B cell (primary cell): Measurements from ENCODE around the gene TBCEL. TPM values are rescaled to one million over a fixed set of nuclear protein-coding genes. Genes with fewer than 3 reads are reported as not detected.

Experiments used
- ATAC-seq: fragments of 200-7000 bp; cut with Tn5 transposase; one replicate; pipeline ENCODE4 v1.10.0; 2021; ENCODE audit warnings: low read depth, mild to moderate bottlenecking, moderate number of reproducible peaks, moderate library complexity
- CTCF ChIA-PET: fragments of 350-600 bp; sonication (Branson Sonifier 250); formaldehyde crosslinking; loops from one replicate; lab custom pipeline; 2021; ENCODE audit warnings: antibody characterized with exemption, inconsistent platforms; lab: Charles Lee
- POLR2A ChIA-PET: fragments of 350-600 bp; sonication (Branson Sonifier 250); formaldehyde crosslinking; loops from one replicate; lab custom pipeline; 2021; ENCODE audit warnings: antibody characterized with exemption; lab: Charles Lee
- DNase-seq: peaks from one replicate; pipeline ENCODE4 v3.0.0; 2013
- H2AFZ ChIP-seq: 2 replicates; pipeline ENCODE4 v1.6.1; 2012; ENCODE audit warnings: mild to moderate bottlenecking, low read depth, low read length; ENCODE audit not compliant: insufficient read depth, poor library complexity, severe bottlenecking
- H3K27ac ChIP-seq, 2 donors: 1 replicate in 1 of 2; 2 replicates in 1 of 2; pipeline ENCODE4 v1.5.1; 2012 to 2013; ENCODE audit warnings: low read length in 2 of 2, mild to moderate bottlenecking in 2 of 2, moderate library complexity in 1 of 2
- H3K27me3 ChIP-seq, 4 experiments: fragments of 200-600 bp in 1 of 4; sonication (generic) in 1 of 4; replicated peaks in 1 of 4; 1 replicate in 2 of 4; 2 replicates in 2 of 4; pipeline versions ENCODE4 v1.6.1 to v1.7.0; 2013 to 2016; ENCODE audit warnings: low read length in 3 of 4, mild to moderate bottlenecking in 2 of 4, mixed read lengths in 1 of 4, moderate library complexity in 1 of 4; ENCODE audit not compliant: insufficient read depth in 4 of 4, control insufficient read depth in 3 of 4; ENCODE audit errors: control extremely low read depth in 1 of 4
- H3K36me3 ChIP-seq, 2 experiments: replicated peaks in 1 of 2; 1 replicate in 1 of 2; 2 replicates in 1 of 2; pipeline versions ENCODE4 v1.6.1 to v1.7.1; 2013; ENCODE audit warnings: low read length in 1 of 2; ENCODE audit not compliant: insufficient read depth in 2 of 2, control insufficient read depth in 1 of 2; ENCODE audit errors: control extremely low read depth in 1 of 2, extremely low read depth in 1 of 2
- H3K4me1 ChIP-seq, 2 donors: fragments of 200-600 bp in 1 of 2; sonication (generic) in 1 of 2; 1 replicate in 1 of 2; 2 replicates in 1 of 2; pipeline versions ENCODE4 v1.5.1 to v1.6.1; 2013 to 2017; ENCODE audit warnings: low read length in 2 of 2; ENCODE audit not compliant: control insufficient read depth in 2 of 2, insufficient read depth in 2 of 2
- H3K4me2 ChIP-seq: replicated peaks from 2 replicates; pipeline ENCODE3; 2012; ENCODE audit warnings: mild to moderate bottlenecking, low read depth, low read length; ENCODE audit not compliant: poor library complexity, severe bottlenecking
- H3K4me3 ChIP-seq, 5 experiments: fragments of 200-600 bp in 1 of 5; sonication (generic) in 1 of 5; 1 replicate in 3 of 5; 2 replicates in 2 of 5; pipeline versions ENCODE4 v1.5.1 to v1.7.0; 2011 to 2016; ENCODE audit warnings: low read length in 4 of 5, mild to moderate bottlenecking in 4 of 5, low read depth in 2 of 5, control low read depth in 1 of 5, moderate library complexity in 1 of 5; ENCODE audit not compliant: insufficient read depth in 1 of 5; ENCODE audit errors: control extremely low read depth in 1 of 5, extremely low read depth in 1 of 5
- H3K79me2 ChIP-seq: fragments of 200-600 bp; sonication (generic); one replicate; pipeline ENCODE4 v1.6.0; 2016; ENCODE audit warnings: low read length; ENCODE audit not compliant: control insufficient read depth, insufficient read depth
- H3K9ac ChIP-seq: fragments of 200-600 bp; sonication (generic); 2 replicates; pipeline ENCODE4 v1.6.1; 2017; ENCODE audit warnings: mild to moderate bottlenecking, low read length, moderate library complexity
- H3K9me3 ChIP-seq, 3 donors: one replicate each; pipeline versions ENCODE4 v1.6.1 to v1.7.1; 2013; ENCODE audit warnings: low read length in 2 of 3; ENCODE audit not compliant: control insufficient read depth in 2 of 3, insufficient read depth in 1 of 3; ENCODE audit errors: control extremely low read depth in 1 of 3
- H4K20me1 ChIP-seq: 2 replicates; pipeline ENCODE4 v1.6.0; 2012; ENCODE audit warnings: mild to moderate bottlenecking, low read length; ENCODE audit not compliant: insufficient read depth, control insufficient read depth, poor library complexity, severe bottlenecking
- H3K27ac Mint-ChIP-seq: one replicate; pipeline ENCODE4 v1.8.0; 2021; ENCODE audit warnings: mixed read lengths
- H3K27me3 Mint-ChIP-seq: one replicate; pipeline ENCODE4 v1.8.0; 2021; ENCODE audit warnings: mixed read lengths
- H3K4me1 Mint-ChIP-seq: one replicate; pipeline ENCODE4 v1.8.0; 2021; ENCODE audit warnings: mixed read lengths
- H3K4me3 Mint-ChIP-seq: one replicate; pipeline ENCODE4 v1.8.0; 2021; ENCODE audit warnings: mixed read lengths
- H3K9me3 Mint-ChIP-seq: one replicate; pipeline ENCODE4 v1.8.0; 2022; ENCODE audit warnings: mixed read lengths; ENCODE audit not compliant: insufficient read depth
- EZH2 ChIP-seq: IDR thresholded peaks from 2 replicates; pipeline ENCODE4 v1.6.1; 2012; ENCODE audit warnings: borderline replicate concordance, low read depth, mild to moderate bottlenecking, moderate library complexity, low read length; ENCODE audit not compliant: insufficient read depth, poor library complexity, severe bottlenecking
- WGBS: methylation state at CpG from one replicate; pipeline ENCODE4 v1.1.5; 2013; ENCODE audit warnings: missing lambda C conversion rate; ENCODE audit not compliant: insufficient coverage; 5-methylcytosine and 5-hydroxymethylcytosine counted together
- intact Hi-C: fragments of 100-400 bp; cut with micrococcal nuclease; formaldehyde crosslinking; loops from one replicate; pipeline ENCODE4 v1.10.0; 2022
- polyA plus RNA-seq: library from polyadenylated mRNA; depleted of rRNA; stranded (reverse); fragments of >200 nt; gene quantifications from 2 replicates; pipeline ENCODE4 v1.2.3, GENCODE V29; 2012
- total RNA-seq, 2 donors: library from RNA; stranded (reverse); fragments of 120-200 nt in 1 of 2; gene quantifications; 1 replicate in 1 of 2; 2 replicates in 1 of 2; pipeline versions ENCODE4 v1.2.3 to v1.2.4, GENCODE V29; 2013 to 2022
- TF ChIP-seq, protein P1 (sequence below): fragments of 200-600 bp; IDR thresholded peaks from one replicate; pipeline ENCODE4 v1.8.0; 2022; ENCODE audit warnings: antibody characterized with exemption, mild to moderate bottlenecking

The TBCEL gene
- total and polyA plus RNA-seq, 2 donors (not counting 1 experiment from before 2014, with no cell fraction given), result 3.5 to 22.8 TPM

- Histone ChIP-seq H3K4me1 (no peaks in the 10 kb centered on the region), H3K27ac (no peak overlapping the region), H3K79me2 (no peaks in the 10 kb centered on the region), H3K4me3 (no peak overlapping the region), H4K20me1 (no peaks in the 10 kb centered on the region), H2AFZ (no peak overlapping the region), H3K27me3 (peaks cover 0 to 5% (median 3%) of the 10 kb centered on the region in 4 experiments), H3K4me2 (no peak overlapping the region), H3K9me3 (no peaks in the 10 kb centered on the region), H3K36me3 (no peaks in the 10 kb centered on the region), H3K9ac (no peak overlapping the region)
- DNase-seq (no peak), ATAC-seq (no peak)
- Mint-ChIP-seq H3K4me1 (no peaks in the 10 kb centered on the region), H3K4me3 (no peak overlapping the region), H3K27me3 (peaks cover 14% of the 10 kb centered on the region), H3K9me3 (no peaks in the 10 kb centered on the region), H3K27ac (no peak overlapping the region)
- no peak for TF ChIP-seq EZH2
- TF ChIP-seq, protein P1, sequence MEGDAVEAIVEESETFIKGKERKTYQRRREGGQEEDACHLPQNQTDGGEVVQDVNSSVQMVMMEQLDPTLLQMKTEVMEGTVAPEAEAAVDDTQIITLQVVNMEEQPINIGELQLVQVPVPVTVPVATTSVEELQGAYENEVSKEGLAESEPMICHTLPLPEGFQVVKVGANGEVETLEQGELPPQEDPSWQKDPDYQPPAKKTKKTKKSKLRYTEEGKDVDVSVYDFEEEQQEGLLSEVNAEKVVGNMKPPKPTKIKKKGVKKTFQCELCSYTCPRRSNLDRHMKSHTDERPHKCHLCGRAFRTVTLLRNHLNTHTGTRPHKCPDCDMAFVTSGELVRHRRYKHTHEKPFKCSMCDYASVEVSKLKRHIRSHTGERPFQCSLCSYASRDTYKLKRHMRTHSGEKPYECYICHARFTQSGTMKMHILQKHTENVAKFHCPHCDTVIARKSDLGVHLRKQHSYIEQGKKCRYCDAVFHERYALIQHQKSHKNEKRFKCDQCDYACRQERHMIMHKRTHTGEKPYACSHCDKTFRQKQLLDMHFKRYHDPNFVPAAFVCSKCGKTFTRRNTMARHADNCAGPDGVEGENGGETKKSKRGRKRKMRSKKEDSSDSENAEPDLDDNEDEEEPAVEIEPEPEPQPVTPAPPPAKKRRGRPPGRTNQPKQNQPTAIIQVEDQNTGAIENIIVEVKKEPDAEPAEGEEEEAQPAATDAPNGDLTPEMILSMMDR, result no peak
- 93% methylated on average over 3 of the region's 5 CpGs for WGBS
- ChIA-PET POLR2A (no interaction called here), CTCF (no interaction called here)
- intact Hi-C loops, result no loop called here
These were observed 82.9 kb downstream of the TBCEL start for GRCh38 chr11:121106812-121107211.

DNA sequence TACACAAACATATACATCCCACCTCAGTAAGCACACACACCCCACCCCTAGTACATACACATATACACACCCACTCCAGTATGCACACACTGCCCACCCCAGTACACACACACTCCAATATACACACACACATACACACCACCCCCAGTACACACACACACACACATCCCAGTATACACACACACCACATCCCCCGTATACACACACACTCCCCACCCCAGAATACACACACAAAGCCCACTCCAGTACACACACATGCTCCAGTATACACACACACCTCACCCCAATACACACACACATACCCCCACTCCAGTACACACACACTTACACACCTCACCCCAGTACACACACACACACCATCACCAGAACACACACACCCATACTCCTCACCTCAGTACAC lies 84.5 kb downstream of the TBCEL start:
- no peak for DNase-seq
- Histone ChIP-seq H3K4me3 (no peak overlapping the region), H3K36me3 (no peaks in the 10 kb centered on the region), H3K27me3 (peaks cover 0 to 14% (median 3%) of the 10 kb centered on the region in 4 experiments), H4K20me1 (no peaks in the 10 kb centered on the region), H3K4me1 (no peaks in the 10 kb centered on the region), H3K9ac (no peak overlapping the region), H3K4me2 (no peak overlapping the region), H2AFZ (no peak overlapping the region), H3K27ac (no peak overlapping the region), H3K79me2 (no peaks in the 10 kb centered on the region), H3K9me3 (no peaks in the 10 kb centered on the region)
- Mint-ChIP-seq H3K9me3 (no peaks in the 10 kb centered on the region), H3K4me3 (no peak overlapping the region), H3K27ac (no peak overlapping the region), H3K27me3 (peaks cover 24% of the 10 kb centered on the region), H3K4me1 (no peaks in the 10 kb centered on the region)
- TF ChIP-seq, protein P1, result no peak
- TF ChIP-seq EZH2, result no peak
- intact Hi-C loops, result no loop called here
- no peak for ATAC-seq
- 91% methylated on average over 1 of the region's 1 CpG for WGBS
- CTCF ChIA-PET, result no interaction called here
- POLR2A ChIA-PET, result no interaction called here
